ENCODE measurements around the gene LMX1A. TPM values are rescaled to one million over a fixed set of nuclear protein-coding genes. Genes with fewer than 3 reads are reported as not detected.

The LMX1A gene
- polyA plus RNA-seq, 4 donors, result 0.04 TPM; not detected in 3

DNA sequence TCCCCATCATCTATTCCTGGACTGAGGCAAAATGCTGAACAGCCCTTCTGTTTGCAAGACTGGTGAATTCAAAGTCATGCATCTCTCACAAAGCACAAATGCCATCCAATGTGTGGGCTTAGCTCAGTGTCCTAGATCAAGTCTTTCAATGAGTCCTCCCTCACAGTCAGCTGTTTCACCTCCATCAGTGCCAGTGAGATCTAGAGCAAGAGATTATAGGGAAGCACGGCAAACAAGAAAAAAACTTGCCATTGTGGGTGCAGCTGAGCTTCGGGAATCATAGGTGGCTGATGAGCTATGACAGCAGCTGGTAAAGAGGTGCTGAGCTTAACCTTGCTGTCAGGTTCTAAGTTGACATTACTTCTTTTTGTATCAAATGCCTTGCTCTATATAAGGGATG lies 130.2 kb downstream of the LMX1A start:
- DNase-seq (ENCODE audit: low read depth in 4 of 4, low spot score in 3 of 4), result no peak

DNA sequence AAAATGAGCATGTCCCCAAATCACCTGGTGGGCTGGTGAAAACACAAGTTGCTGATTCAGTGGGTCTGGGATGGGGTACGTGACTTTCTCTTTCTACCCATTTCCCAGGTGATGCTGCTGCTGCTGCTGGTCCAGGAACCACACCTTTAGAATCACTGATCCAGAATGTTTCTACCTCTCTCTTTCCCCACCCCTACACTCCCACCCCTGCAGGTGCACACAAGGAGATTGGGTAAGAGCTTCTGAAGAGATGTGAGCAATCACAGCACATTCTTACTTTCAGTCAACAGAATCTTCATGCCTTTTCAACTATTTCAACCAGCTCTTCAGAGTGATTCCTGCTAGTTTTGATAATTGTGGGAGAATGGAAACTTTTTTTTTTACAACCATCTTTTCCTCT lies 130.9 kb downstream of the LMX1A start:
- no peak for DNase-seq (ENCODE audit: low read depth in 4 of 4, low spot score in 3 of 4)

DNA sequence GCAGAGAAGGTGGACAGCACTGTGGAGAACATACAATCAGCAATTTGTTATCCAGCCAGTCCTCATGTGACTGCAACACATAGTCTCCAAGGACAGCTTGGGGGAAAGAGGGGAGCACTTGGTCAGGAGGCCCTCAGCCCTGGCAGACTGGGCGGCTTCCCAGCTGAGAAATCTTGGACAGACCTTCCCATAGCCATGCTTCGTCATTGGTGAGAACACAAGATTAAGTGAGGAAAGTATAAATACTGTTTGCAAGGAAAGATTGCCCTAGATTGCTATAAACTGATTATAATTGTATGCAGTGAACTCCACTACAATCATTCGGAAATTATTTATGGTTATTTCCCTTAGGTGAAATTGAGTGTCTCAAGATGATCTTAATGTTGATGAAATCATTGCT lies 131.5 kb downstream of the LMX1A start:
- no peak for DNase-seq (ENCODE audit: low read depth in 4 of 4, low spot score in 3 of 4)

DNA sequence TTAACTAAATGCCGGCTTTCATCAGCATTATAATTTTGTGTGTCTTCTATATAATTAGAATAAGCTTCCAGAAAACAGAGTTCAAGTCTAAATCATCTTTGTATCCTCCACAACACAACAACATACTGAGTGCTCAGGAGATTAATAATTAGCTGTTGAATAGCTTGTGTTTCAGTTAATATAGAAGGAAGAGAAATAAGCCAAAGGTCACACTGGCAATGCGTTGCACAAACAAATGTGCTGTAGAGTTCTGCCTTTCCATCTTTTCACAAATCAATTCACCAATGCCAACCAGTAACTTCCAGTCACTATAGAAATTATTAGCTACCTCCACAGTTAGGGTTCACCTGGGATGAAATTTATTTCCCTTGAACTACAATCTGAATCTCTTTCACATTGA lies 132.0 kb downstream of the LMX1A start:
- DNase-seq (ENCODE audit: low read depth in 4 of 4, low spot score in 3 of 4), result no peak

DNA sequence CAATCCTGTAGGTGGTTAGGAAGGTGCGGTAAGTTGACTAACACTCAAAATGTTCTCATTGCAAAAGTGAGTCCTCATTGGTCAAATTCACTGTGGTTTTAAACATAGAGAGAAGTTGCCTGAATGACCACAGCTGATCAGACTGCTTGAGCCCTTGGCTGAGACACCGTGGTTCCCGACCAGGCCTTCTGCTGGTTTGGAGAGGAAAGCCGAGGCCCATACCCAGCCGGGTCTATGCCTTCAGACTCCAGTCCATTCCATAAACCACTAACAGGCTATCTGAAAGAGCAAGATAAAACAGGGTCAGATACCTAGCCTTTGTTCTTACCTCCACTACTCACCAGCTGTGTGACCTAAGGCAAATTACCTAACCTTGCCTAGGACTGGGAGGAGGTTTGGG lies 133.9 kb downstream of the LMX1A start:
- DNase-seq (ENCODE audit: low read depth in 4 of 4, low spot score in 3 of 4), result no peak

DNA sequence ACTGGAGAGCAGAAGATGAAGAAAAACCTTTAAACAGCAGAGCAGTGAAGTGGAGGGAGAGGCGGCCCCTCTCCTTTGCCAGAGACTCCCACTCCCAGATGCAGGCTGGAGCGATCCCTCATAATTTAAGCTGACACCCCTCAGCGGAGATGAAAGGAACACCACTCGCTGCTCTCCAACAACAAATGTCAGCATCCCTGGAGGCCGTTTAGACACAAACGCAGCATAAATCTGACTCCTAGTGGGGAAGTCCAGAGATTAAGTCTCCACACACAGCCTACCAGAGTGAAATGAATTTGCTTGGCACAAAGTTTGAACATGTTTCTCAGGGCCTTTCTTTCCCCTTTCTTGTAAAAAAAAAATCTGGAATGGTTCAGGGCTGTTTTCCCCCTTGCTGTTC lies 137.8 kb downstream of the LMX1A start:
- peak in 3 of 4 donors; percentile 26 to 59 (median 59) for DNase-seq (ENCODE audit: low read depth in 4 of 4, low spot score in 3 of 4)

DNA sequence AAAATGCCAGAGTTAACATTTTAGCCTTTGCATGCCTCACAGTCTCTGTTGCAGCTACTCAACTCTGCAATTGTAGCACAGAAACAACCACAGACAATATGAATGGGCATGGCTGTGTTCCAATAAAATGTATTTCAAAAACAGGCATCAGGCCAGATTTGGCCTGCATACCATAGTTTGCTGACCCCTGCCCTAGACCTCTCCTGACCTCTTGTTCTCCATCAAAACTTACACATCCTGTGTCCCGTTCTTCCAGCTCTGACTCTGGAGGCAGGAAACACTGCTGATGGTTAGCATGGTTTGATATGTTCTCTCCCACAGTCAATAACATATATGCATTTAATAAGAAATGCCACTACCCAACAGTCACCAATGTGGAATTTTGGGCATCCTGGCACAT lies 138.6 kb downstream of the LMX1A start:
- no peak for DNase-seq (ENCODE audit: low read depth in 4 of 4, low spot score in 3 of 4)

DNA sequence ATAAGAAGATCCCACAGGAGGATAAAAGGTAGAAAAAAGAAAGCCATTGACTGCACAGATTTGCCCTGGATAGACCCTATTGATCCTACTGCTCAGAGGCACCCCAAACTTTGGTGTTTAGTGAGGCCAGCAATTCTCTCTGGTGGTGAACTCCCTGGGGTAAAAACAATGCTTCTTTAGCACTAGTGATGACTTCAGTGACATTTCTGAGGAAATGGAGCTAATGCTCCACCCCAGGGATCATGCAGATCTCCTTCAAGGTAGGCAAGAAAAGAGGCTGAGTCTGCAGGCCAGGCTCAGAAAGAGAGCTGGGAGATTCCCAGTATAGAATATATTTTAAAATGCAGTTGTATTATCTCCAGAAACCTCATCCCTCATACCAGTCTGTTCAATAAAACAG lies 140.3 kb downstream of the LMX1A start:
- DNase-seq (ENCODE audit: low read depth in 4 of 4, low spot score in 3 of 4), result no peak

DNA sequence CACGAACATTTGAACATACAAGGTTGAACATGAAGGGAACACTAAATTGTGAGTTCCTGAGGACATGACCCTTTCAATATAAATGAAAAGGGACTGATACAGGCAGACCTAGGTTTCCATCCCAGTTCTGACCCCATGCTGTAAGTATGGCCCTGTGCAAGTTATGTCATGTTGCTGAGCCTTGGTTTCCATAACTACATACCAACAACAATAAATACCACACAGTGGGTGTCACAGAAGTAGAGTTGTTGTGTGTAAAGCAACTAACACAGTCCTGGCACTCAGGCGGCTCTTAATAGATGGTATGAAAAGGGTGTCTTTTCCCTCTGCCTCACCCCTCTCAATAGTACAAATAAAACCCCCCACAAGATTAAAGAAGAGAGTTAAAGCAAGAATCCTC lies 140.8 kb downstream of the LMX1A start:
- DNase-seq (ENCODE audit: low read depth in 4 of 4, low spot score in 3 of 4), result no peak

DNA sequence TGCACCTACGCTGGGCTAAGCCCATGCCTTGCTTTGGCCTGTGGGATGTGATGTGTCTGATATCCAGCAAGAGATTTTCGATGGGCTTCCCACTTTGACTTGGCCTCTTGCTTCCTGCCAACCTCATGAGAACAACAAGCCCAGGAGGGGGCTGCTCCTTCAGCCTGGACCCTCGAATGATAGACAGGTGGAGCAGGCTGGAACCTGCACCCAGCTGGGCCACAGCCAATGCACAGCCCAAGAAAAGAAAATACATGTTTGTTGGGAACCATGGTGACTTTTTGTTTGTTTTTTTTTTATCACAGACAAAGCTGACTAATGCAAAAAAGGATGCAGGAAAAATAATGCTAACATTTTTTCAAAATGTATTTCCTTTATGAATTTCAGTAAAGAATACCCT lies 144.3 kb downstream of the LMX1A start:
- DNase-seq (ENCODE audit: low read depth in 4 of 4, low spot score in 3 of 4), result no peak

DNA sequence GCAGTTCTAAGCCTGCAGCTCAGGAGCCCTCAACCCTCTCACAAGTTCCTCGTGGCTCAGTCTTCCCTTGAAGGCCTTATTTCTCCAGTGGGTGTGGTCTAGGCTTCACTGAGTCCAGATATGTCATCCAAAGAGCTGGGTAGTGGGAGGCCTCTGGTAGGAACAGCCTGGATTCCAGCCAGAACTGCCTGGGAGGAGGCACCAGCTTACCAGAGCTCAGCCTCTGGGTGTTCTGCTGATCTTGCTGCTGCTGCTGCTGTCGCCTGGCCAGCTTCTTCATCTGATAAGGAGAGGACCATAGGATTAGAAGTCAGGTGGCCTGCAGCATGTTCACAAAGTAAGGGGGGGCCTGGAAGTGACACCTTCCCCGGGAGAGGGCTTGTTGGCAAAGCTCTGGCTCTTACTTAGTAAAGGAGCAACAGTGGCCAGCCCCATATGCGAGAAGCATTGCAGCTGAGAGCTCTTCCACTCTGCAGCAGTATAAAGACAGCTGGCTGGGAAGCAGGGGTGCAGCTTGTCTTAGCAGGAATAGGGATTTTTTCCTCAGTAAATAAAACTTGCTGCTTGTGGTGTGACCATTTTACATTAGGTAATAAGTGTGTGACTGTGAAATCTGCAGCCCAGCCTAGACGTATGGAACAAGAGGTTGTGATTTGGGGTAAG lies 148.5 kb downstream of the LMX1A start:
- no peak for DNase-seq (ENCODE audit: low read depth in 4 of 4, low spot score in 3 of 4)

DNA sequence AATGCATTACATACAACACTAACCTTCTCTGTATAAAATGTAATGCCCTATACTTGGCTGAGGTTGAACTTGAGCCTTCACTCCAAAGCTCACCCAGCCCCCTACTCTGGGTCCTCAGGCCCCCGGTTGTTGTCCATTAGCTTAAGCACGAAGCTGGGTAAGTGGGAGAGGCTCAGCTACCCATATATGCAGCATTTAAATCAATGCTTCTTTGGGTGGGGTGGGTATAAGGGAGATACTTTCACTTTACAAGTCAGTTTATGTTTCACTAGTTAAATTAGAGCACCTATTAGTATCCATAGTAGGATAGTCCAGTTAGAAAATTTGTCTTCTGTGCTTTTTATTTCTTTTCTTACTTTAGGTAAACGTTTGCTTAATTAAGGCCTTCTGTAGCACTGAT lies 151.4 kb downstream of the LMX1A start:
- no peak for DNase-seq (ENCODE audit: low read depth in 4 of 4, low spot score in 3 of 4)

DNA sequence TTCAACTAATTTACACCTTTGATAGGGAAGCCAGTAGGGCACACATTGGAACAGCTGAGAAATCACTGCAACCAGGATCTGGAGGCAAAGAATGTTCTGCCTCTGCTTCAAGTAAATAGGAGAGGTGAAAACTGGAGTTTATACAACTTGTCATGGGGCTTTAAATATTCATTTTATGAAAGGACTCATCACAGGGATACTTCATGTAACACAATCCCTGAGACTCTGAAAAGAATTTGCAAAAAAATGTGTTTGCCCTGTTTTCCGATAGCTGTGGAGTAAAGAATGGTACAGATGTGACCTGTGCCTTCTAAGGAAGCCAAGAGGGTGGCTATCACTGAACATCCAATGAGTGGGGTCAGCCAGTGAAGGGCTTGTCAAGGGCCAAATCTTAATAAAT lies 152.0 kb downstream of the LMX1A start:
- DNase-seq (ENCODE audit: low read depth in 4 of 4, low spot score in 3 of 4), result no peak

DNA sequence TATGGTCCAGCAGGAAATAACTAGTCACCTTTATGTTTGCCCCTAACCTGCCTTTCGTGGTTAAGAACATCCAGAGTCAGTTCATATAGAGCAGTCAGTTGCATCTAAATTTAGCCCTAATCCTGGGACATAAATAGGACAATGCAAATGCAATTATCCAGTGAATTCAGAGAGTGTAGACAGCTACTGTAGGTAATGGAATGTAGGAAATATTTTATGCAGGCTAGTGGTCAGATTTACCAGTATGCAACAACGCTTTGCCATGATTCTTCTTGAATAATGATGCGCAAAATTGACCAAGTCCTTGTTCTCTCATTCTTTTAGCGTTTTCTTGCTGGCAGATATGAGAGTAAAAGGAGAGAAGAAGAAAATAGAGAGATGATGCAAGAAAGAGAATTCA lies 165.4 kb downstream of the LMX1A start:
- DNase-seq (ENCODE audit: low read depth in 4 of 4, low spot score in 3 of 4), result no peak

DNA sequence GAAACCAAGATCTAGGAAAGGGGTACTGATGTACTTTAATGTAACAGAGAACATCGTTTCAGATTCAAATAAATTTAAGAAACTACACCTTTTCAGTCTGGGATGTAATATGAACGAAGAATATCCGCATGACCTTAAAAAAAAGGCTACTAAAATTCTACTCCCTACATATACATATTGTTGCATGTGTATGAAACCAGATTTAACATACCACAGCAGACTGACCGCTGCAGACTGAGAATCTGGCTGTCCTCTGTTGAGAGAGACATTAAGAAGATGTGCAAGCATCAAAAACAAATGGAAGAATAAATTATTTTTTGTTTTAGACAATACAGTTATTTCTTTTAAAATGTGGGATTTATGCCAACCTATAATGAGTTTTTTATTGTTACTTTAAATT lies 166.6 kb downstream of the LMX1A start:
- no peak for DNase-seq (ENCODE audit: low read depth in 4 of 4, low spot score in 3 of 4)

DNA sequence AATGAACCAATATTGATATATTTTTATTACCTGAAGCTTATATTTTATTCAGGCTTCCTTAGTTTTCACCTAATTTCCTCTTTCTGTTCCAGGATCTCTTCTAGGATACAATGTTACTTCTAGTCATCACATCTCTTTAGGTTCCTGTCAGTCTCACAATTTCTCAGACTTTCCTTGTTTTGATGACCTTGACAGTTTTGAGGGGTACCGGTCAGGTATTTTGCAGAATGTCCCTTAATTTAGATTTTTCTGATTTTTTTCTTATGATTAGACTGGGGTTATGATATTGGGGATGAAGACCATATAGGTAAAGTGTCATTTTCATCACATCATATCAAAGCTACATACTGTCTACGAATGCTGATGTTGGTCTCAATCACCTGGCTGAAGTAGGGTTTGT lies 167.5 kb downstream of the LMX1A start:
- no peak for DNase-seq (ENCODE audit: low read depth in 4 of 4, low spot score in 3 of 4)

DNA sequence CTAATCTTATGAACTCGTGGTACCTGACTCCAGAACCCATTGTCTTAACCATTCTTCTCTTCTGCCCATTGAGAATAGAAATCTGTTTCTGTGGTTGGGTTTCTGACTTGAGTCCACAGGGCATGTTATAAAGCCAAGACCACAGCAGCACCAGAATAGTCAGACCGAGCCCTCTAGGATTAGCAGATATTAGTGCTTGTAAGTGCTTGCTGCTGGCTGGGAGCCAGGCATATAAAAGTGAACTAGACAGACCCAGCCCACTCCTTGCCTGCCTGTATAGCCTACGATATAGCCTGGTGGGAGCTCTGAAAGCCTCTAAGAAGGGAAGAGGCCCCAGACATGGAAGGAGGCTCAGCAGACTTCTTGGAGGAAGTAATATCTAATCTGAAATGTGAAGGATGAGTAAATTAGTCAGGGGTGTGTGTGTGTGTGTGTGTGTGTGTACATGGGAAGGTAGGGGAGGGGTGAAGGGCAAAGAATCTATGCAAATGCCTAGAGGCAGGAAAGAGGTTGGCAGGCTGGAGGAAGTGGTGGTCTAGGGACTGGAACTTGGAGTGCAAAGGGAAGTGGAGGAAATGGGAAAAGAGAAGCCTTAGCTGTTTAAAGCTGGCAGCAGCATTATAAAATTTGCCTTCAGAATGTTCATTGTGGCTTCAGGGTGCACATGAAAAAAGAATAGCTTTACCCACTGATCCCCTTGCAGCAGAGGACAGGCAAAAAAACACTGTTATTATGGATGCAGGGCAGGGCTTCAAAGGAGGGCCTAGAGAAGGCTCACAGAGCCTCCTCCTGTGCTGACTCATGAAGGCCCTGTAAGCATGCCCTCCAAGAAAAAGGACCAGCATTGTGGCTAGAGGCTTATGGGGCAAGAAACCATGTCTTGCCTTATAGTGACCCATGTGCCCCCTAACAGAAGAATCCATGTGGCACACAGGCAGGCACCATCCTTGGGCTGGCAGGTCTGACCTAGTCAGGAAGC lies 169.2 kb downstream of the LMX1A start:
- DNase-seq (ENCODE audit: low read depth in 4 of 4, low spot score in 3 of 4), result no peak

DNA sequence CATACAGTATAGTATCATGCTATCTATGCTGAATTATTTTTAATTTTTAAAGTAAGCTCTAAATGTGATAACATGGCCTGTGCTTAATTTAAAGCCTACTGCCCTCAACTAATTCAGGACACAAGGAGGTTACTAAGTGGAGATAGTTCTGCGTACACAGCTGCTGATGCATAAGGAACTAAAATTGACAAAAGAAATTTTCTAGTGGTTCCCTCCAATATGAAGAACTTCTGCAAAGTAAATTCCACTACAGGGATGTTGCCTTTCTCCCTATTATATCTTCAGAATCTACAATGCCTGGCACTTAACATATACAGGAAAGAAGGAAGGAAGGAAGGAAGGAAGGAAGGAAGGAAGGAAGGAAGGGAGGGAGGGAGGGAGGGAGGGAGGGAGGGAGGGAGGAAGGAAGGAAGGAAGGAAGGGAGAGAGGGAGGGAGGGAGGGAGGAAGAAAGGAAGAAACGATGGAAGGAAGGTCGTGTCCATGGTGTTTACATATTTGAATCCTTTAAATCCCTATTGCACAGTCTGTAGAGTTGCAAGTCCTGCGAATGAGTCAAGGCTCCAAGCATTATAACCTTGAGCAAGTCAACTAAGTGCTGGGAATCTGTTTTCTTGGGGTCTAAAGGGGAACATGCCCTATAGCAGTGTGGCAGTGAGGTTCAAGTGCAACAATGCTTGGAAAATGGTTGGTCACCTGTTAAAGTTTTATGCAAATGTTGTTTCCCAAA lies 171.2 kb downstream of the LMX1A start:
- DNase-seq (ENCODE audit: low read depth in 4 of 4, low spot score in 3 of 4), result no peak

DNA sequence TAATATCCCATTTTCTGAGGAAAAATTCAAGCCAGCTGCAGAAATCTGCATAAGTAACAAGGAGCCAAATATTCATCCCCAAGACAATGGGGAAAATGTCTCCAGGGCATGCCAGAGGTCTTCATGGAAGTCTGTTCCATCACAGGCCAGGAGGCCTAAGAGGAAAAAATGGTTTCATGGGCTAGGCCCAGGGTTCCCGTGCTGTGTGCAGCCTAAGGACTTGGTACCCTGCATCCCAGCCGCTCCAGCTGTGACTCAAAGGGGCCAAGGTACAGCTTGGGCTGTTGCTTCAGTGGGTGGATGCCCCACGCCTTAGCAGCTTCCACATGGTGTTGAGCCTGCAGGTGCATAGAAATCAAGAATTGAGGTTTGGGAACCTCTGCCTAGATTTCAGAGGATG lies 173.5 kb downstream of the LMX1A start:
- no peak for DNase-seq (ENCODE audit: low read depth in 4 of 4, low spot score in 3 of 4)

DNA sequence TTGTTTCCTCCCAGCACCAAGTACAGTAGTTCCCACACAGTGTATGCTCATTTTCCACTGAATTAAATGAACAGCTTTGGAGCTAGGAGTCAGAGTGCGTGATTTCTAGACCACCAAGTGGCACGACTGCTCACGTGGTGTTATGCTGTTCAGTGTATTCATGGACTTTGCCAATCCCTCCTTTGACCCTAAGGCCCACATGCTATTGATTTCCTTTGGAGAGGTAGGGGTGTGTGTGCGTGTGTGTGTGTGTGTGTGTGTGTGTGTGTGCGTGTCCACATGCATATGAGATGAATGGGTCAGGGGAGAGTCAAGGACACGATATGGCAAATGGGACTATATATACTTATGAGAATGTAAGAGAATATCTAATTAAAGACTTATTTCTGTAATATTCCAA lies 177.2 kb downstream of the LMX1A start:
- DNase-seq (ENCODE audit: low read depth in 4 of 4, low spot score in 3 of 4), result no peak

DNA sequence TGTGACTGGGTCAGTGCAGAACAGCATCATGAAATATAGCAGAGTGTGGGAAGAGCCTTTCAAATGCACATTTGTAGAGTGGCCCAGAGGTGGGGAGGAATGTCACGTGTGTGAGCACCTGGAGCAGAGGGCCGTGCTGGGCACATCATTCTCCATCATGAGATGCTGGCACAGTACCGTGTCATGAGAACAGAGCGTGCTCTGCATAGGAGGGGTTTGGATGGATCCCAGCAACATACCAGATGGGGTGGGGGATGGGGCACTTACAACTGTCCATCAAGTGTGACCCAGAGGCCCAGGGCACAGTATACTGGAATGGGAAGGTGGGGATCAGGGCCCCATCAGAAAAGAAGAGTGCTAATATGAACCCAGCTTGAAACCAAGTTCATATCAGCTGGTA lies 182.0 kb downstream of the LMX1A start:
- DNase-seq (ENCODE audit: low read depth in 4 of 4, low spot score in 3 of 4), result no peak
